OCI-LY3 (cell line): ENCODE measurements around the gene MIGA2.

Experiments used
- H2AFZ ChIP-seq: fragments of 200-600, 300-600 bp; shearing (Covaris generic); 2 replicates; pipeline ENCODE4 v1.6.0; 2014; ENCODE audit warnings: antibody characterized with exemption, low read depth, low read length
- H3K27ac ChIP-seq: fragments of 200-600, 300-600 bp; sonication (generic); 2 replicates; pipeline ENCODE4 v1.5.1; 2014; ENCODE audit warnings: mild to moderate bottlenecking, low read length, moderate library complexity, mixed read lengths
- H3K27me3 ChIP-seq: fragments of 200-600, 300-600 bp; sonication (generic); 2 replicates; pipeline ENCODE4 v1.6.1; 2014; ENCODE audit warnings: low read depth, low read length, mixed read lengths
- H3K36me3 ChIP-seq: fragments of 200-600, 300-600 bp; sonication (generic); replicated peaks from 2 replicates; pipeline ENCODE3; 2014; ENCODE audit warnings: low read depth, low read length, mixed read lengths
- H3K4me1 ChIP-seq: fragments of 300-600, 200-600 bp; sonication (generic); 2 replicates; pipeline ENCODE4 v1.6.1; 2014; ENCODE audit warnings: low read length, mixed read lengths
- H3K4me2 ChIP-seq: fragments of 200-600, 300-600 bp; sonication (generic); 2 replicates; pipeline ENCODE4 v1.6.1; 2014; ENCODE audit warnings: low read length, mixed read lengths
- H3K4me3 ChIP-seq: fragments of 300-600, 200-600 bp; sonication (generic); 2 replicates; pipeline ENCODE4 v1.5.1; 2014; ENCODE audit warnings: antibody characterized with exemption, mild to moderate bottlenecking, low read length, moderate library complexity
- H3K79me2 ChIP-seq: fragments of 300-600, 200-600 bp; shearing (Covaris generic); 2 replicates; pipeline ENCODE4 v1.6.1; 2014; ENCODE audit warnings: mild to moderate bottlenecking, low read length, mixed read lengths
- H3K9ac ChIP-seq: fragments of 300-600, 200-600 bp; shearing (Covaris generic); 2 replicates; pipeline ENCODE4 v1.6.0; 2014; ENCODE audit warnings: mild to moderate bottlenecking, low read length, moderate library complexity
- H3K9me3 ChIP-seq: fragments of 200-600, 300-600 bp; shearing (Covaris generic); 2 replicates; pipeline ENCODE4 v1.6.1; 2014; ENCODE audit warnings: low read length, mixed read lengths; ENCODE audit not compliant: insufficient read depth
- H4K20me1 ChIP-seq: fragments of 200-600, 300-600 bp; sonication (generic); 2 replicates; pipeline ENCODE4 v1.6.1; 2016; ENCODE audit warnings: low read length, mixed read lengths; ENCODE audit not compliant: insufficient read depth
- CTCF ChIP-seq: fragments of 200-600, 300-600 bp; sonication (generic); IDR thresholded peaks from 2 replicates; pipeline ENCODE4 v1.5.1; 2014; ENCODE audit warnings: antibody characterized with exemption, low read length, low read depth
- EZH2phosphoT487 ChIP-seq: fragments of 200-600 bp; shearing (Covaris generic); IDR thresholded peaks from 2 replicates; pipeline ENCODE4 v1.6.1; 2018; ENCODE audit warnings: antibody characterized with exemption, mixed run types, low read depth

Gene MIGA2

GRCh38 chr9:129028192-129028966, 8.0 kb upstream of the MIGA2 start, which contains the start of gene SH3GLB2:
SH3GLB2 (minus strand) TSS chr9:129028331; CDS start chr9:129028154, 177 bp downstream.
- TF ChIP-seq CTCF (peak; percentile 63), EZH2phosphoT487 (no peak)
- Histone ChIP-seq H3K27ac (peak within 1 kb of the TSS; percentile 17; the same call in 1 of the 2 replicates), H3K4me1 (peaks cover 8% of the 10 kb centered on the region), H3K79me2 (peaks cover 25% of the 10 kb centered on the region), H3K4me3 (peak within 1 kb of the TSS; percentile 87), H3K9ac (peak within 1 kb of the TSS; percentile 78), H3K4me2 (peak within 1 kb of the TSS; percentile 85), H3K27me3 (no peaks in the 10 kb centered on the region), H3K36me3 (no peaks in the 10 kb centered on the region), H2AFZ (no peak within 1 kb of the TSS; the same call in 1 of the 2 replicates), H3K9me3 (no peaks in the 10 kb centered on the region), H4K20me1 (peaks cover 9% of the 10 kb centered on the region; the same call in 1 of the 2 replicates)

GRCh38 chr9:129030191-129030590, 6.2 kb upstream of the MIGA2 start:
- Histone ChIP-seq H3K9ac (no peak overlapping the region), H3K27me3 (no peaks in the 10 kb centered on the region), H3K79me2 (peaks cover 20% of the 10 kb centered on the region), H2AFZ (no peak overlapping the region), H4K20me1 (peaks cover 6% of the 10 kb centered on the region; the same call in 1 of the 2 replicates), H3K9me3 (no peaks in the 10 kb centered on the region), H3K27ac (no peak overlapping the region), H3K36me3 (no peaks in the 10 kb centered on the region), H3K4me3 (no peak overlapping the region), H3K4me2 (no peak overlapping the region), H3K4me1 (peaks cover 8% of the 10 kb centered on the region)
- TF ChIP-seq CTCF = no peak
- no peak for TF ChIP-seq EZH2phosphoT487

GRCh38 chr9:129031514-129031913, 4.9 kb upstream of the MIGA2 start:
- Histone ChIP-seq H2AFZ (no peak overlapping the region), H3K27me3 (no peaks in the 10 kb centered on the region), H3K9ac (no peak overlapping the region), H3K4me2 (no peak overlapping the region), H3K79me2 (peaks cover 14% of the 10 kb centered on the region), H3K4me3 (no peak overlapping the region), H3K27ac (no peak overlapping the region), H3K4me1 (peaks cover 10% of the 10 kb centered on the region), H4K20me1 (no peaks in the 10 kb centered on the region), H3K36me3 (no peaks in the 10 kb centered on the region), H3K9me3 (no peaks in the 10 kb centered on the region)
- TF ChIP-seq CTCF = no peak
- TF ChIP-seq EZH2phosphoT487 = no peak

- Histone ChIP-seq H3K9me3 (no peaks in the 10 kb centered on the region), H3K4me1 (peaks cover 7% of the 10 kb centered on the region), H3K27me3 (no peaks in the 10 kb centered on the region), H3K36me3 (no peaks in the 10 kb centered on the region), H3K4me2 (no peak overlapping the region), H4K20me1 (no peaks in the 10 kb centered on the region), H3K9ac (no peak overlapping the region), H3K27ac (no peak overlapping the region), H2AFZ (no peak overlapping the region), H3K4me3 (no peak overlapping the region), H3K79me2 (peaks cover 14% of the 10 kb centered on the region)
- no peak for TF ChIP-seq CTCF
- TF ChIP-seq EZH2phosphoT487 = no peak
Observed at GRCh38 chr9:129032541-129033159, 3.8 kb upstream of the MIGA2 start.
